Activated CD8-positive, alpha-beta memory T cell treated with anti-CD3 and anti-CD28 coated beads for 24 hours (primary cell): ENCODE measurements around the gene KLF16.
A peak's percentile ranks its signal among the peaks of the same experiment; 100 is the strongest.

Source experiments
- DNase-seq: peaks from one replicate; pipeline ENCODE4 v3.0.0-alpha.2; 2020

The KLF16 gene

GRCh38 chr19:1818549-1819195 is 44.7 kb downstream of the KLF16 start:
- DNase-seq: no peak

GRCh38 chr19:1817553-1818179 is 45.7 kb downstream of the KLF16 start:
- DNase-seq: no peak

- no peak for DNase-seq
Observed at GRCh38 chr19:1816530-1817298, 46.7 kb downstream of the KLF16 start.

GRCh38 chr19:1815605-1816529 is 47.5 kb downstream of the KLF16 start:
- no peak for DNase-seq

GRCh38 chr19:1814833-1815604 is 48.4 kb downstream of the KLF16 start:
- DNase-seq: no peak

GRCh38 chr19:1814391-1814790 is 49.0 kb downstream of the KLF16 start:
- no peak for DNase-seq

DNA sequence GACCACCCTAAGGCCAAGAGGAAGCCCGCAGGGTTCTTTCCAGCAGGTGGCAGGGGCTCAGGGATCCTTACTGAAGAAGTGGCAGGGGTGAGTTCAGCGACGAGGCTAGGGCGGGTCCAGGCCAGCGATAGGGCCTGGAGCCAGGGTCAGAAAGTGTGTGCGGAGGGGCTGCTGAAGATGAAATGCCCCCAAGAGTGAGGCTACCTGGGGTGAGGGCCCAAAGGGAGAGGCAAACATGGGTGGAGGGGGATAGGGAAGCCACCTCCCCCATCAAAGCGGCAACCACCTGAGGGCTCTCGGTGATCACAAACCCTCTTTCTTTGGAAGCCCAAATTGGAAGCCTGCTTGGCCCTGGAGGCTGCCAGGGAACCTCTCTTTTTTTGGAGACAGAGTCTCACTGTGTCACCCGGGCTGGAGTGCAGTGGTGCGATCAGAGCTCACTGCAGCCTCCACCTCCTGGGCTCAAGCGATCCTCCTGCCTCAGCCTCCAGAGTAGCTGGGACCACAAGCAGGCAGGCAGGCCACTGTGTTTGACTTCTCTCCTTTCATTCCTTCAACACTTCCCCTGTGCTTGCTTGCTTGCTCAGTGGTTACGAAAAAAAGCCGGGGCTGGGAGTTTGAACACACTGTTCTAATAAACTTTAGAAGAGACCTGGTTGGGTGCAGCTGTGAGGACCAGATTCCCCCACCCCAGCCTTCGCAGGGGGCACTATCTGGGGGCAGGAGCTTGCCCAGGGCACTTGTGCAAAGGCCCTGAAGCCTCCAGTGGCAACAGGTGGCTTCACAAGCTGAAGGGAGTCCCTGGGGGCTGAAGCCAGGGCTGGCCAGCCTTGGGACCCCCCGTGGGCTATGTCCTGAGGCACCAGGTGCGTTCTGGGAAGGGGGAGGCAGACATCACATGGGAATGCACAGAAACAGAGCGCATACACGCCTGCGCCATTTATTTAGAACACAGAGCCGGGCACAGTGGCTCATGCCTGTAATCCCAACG is 49.9 kb downstream of the KLF16 start:
- no peak for DNase-seq

- DNase-seq: peak; percentile 92
Observed at GRCh38 chr19:1812426-1813191, 50.8 kb downstream of the KLF16 start.

- no peak for DNase-seq
Observed at GRCh38 chr19:1811942-1812425, 51.4 kb downstream of the KLF16 start, which contains the start of gene ATP8B3. Gene ATP8B3, minus strand, starts transcription at chr19:1812276. Its CDS starts 540 bp downstream, at chr19:1811736.

DNA sequence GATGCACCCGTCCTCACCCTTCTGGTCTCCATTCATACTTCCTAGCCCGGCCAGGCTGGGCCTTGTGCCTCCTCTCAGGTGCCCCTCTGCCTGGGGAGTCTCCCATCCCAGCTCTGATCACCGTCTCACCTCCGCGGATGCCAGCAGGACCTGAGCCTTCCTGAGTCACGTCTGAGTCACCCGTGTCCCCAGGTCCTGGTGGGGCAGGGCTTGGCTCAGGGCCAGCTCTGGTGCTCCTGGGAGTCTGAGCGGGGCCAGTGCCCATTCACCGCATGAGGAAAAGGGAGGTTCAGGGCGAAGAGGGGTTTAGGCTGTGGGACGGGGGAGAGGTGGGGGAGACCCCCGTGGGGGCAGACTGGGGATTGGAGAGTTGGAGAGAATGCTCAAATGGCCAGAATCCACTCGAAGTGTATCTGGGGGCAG is 51.9 kb downstream of the KLF16 start:
- peak; percentile 73 for DNase-seq

DNA sequence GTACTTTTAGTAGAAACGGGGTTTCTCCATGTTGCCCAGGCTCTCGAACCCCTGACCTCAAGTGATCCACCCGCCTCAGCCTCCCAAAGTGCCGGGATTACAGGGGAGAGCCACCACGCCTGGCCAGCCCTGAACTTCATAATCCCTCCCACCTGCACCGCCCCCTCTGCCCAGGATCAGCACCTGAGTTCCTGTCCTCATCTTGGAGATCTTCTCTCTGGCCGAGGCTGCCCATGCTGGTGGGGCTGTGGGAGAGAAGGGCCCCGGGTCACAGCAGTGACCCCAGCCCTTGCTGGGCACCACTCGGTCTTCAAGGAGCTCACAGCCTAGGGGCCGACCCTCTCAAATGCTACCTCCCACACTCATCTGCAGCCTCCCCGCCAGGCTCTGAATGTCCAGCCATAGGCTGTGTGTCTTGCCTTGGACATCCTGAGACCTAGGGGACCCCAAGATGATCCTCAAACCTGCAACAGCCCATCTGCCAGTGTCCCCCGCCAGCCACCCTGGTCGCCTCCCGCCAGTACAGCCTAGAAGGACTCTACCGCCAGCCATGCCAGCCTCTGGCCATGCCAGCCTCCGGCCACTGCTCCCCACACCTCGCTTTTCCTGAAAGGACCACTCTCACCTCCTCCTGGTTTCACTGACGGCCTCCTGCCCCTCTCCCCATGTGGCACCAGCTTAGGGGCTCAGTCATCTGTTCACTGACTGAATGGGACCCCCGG is 52.8 kb downstream of the KLF16 start:
- DNase-seq: no peak

DNA sequence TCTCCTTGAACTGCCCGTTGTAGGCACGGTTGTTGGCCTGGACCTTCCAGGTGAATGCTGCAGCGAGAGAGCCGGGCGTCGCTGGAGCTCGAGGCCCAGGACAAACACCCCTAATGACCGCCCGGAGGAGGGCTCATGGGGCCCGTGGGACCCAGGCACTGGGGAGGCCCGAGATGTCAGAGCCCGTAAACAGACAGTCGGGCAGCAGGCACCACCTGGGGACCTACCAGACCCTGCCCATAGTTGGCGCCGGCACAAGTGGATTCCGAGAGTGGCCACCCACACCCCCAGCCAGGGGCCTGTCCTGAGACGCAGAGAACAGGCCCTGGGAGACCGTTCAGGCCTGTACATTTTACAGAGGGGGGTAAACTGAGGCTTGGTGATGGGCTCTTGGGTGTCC is 53.7 kb downstream of the KLF16 start:
- no peak for DNase-seq

- no peak for DNase-seq
Observed at GRCh38 chr19:1808395-1808731, 55.0 kb downstream of the KLF16 start.

- no peak for DNase-seq
Observed at GRCh38 chr19:1807695-1808394, 55.5 kb downstream of the KLF16 start.

- no peak for DNase-seq
Observed at GRCh38 chr19:1807030-1807694, 56.2 kb downstream of the KLF16 start.

DNA sequence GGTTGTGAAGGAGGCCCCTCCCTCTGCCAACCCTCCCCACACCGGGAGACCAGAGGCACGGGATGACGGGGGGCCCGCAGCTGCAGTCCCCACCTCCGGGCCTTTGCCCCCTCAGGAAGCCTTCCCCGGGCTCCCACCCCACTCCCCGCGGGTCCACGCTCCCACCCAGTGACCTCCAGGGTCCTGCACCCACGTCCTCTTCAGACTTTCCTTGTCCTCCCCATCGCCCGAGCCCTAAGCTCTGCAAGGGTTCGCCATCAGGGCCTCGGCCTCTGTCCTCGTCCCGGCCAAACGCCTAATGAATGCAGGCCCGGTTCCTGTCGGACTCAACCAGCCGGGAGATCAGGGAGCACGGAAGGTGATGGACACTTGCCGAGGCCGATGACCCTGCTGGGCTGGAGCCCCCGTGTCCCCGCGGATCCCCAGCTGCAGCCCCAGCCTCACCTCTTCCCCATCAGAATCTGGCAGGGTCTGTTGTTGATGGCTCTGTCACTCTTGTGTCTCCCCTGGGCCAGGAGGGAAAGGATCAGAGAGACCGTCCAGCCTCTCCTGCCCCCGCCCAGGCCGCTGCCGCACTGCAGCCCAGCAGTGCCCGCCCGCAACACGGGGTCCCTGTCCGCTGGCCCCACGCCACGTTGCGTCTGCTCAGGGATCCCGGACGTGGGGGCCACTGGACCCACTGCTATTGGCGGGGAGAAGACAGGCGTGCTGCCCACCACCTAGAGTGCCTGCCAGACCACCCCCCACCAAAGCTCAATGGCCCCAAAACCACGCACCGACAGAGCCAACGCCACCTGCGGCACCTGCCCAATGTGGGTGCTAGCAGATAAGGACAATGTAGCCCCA is 57.0 kb downstream of the KLF16 start:
- no peak for DNase-seq
